ENCODE data around the gene SPRR2F. TPM values are rescaled to one million over a fixed set of nuclear protein-coding genes. Genes with fewer than 3 reads are reported as not detected.

SPRR2F gene
- total RNA-seq, 1 experiment from 2014 or later, result not detected

- CTCF ChIA-PET, result no interaction called here
- no peaks in the 10 kb centered on the region for H3K4me1 ChIP-seq (ENCODE audit: control insufficient read depth, insufficient read depth, low read length)
- H3K27ac ChIP-seq (ENCODE audit: low read length), result no peak overlapping the region
- DNase-seq (ENCODE audit: low read depth, low spot score) (no peak), ATAC-seq (no peak)
- no peak overlapping the region for H3K4me3 ChIP-seq (ENCODE audit: low read depth in 2 of 2, low read length in 2 of 2)
- BruUV-seq (replicated peaks), result no TSS peak
- H3K9me3 ChIP-seq (ENCODE audit: control insufficient read depth, insufficient read depth, low read depth, low read length), result no peaks in the 10 kb centered on the region
- H3K36me3 ChIP-seq (ENCODE audit: control insufficient read depth, insufficient read depth, low read length), result no peaks in the 10 kb centered on the region
- peaks cover 6% of the 10 kb centered on the region; the same call in 1 of the 2 replicates for H3K27me3 ChIP-seq (ENCODE audit: control insufficient read depth, insufficient read depth, low read length)
- TF ChIP-seq SIN3A (IDR thresholded peaks at IDR 0.05; ENCODE audit: borderline replicate concordance, insufficient read depth, low read depth, low read length), result no peak
- TF ChIP-seq, protein P1, sequence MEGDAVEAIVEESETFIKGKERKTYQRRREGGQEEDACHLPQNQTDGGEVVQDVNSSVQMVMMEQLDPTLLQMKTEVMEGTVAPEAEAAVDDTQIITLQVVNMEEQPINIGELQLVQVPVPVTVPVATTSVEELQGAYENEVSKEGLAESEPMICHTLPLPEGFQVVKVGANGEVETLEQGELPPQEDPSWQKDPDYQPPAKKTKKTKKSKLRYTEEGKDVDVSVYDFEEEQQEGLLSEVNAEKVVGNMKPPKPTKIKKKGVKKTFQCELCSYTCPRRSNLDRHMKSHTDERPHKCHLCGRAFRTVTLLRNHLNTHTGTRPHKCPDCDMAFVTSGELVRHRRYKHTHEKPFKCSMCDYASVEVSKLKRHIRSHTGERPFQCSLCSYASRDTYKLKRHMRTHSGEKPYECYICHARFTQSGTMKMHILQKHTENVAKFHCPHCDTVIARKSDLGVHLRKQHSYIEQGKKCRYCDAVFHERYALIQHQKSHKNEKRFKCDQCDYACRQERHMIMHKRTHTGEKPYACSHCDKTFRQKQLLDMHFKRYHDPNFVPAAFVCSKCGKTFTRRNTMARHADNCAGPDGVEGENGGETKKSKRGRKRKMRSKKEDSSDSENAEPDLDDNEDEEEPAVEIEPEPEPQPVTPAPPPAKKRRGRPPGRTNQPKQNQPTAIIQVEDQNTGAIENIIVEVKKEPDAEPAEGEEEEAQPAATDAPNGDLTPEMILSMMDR (IDR thresholded peaks at IDR 0.05), result no peak
- TF ChIP-seq, protein P2, sequence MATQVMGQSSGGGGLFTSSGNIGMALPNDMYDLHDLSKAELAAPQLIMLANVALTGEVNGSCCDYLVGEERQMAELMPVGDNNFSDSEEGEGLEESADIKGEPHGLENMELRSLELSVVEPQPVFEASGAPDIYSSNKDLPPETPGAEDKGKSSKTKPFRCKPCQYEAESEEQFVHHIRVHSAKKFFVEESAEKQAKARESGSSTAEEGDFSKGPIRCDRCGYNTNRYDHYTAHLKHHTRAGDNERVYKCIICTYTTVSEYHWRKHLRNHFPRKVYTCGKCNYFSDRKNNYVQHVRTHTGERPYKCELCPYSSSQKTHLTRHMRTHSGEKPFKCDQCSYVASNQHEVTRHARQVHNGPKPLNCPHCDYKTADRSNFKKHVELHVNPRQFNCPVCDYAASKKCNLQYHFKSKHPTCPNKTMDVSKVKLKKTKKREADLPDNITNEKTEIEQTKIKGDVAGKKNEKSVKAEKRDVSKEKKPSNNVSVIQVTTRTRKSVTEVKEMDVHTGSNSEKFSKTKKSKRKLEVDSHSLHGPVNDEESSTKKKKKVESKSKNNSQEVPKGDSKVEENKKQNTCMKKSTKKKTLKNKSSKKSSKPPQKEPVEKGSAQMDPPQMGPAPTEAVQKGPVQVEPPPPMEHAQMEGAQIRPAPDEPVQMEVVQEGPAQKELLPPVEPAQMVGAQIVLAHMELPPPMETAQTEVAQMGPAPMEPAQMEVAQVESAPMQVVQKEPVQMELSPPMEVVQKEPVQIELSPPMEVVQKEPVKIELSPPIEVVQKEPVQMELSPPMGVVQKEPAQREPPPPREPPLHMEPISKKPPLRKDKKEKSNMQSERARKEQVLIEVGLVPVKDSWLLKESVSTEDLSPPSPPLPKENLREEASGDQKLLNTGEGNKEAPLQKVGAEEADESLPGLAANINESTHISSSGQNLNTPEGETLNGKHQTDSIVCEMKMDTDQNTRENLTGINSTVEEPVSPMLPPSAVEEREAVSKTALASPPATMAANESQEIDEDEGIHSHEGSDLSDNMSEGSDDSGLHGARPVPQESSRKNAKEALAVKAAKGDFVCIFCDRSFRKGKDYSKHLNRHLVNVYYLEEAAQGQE (IDR thresholded peaks at IDR 0.05; ENCODE audit: insufficient read depth in 1 of 2, low read depth in 2 of 2, low read length in 1 of 2), result no peak
- no peak for TF ChIP-seq POLR2AphosphoS5 (IDR thresholded peaks at IDR 0.05; ENCODE audit: low read depth, low read length)
- no peak for TF ChIP-seq TCF7L2 (IDR thresholded peaks at IDR 0.05; ENCODE audit: low read depth, low read length)
- intact Hi-C loops (cut with micrococcal nuclease; ENCODE audit: unreplicated experiment), result no loop called here
- POLR2A ChIA-PET, result no interaction called here
- in situ Hi-C loops (cut with HindIII; ENCODE audit: low pct_unique_long_range_greater_than_20kb, low sequenced_read_pairs), result no loop called here
These were observed 17.6 kb downstream of the SPRR2F start for GRCh38 chr1:153095764-153096163.

- DNase-seq (ENCODE audit: low read depth, low spot score) (no peak), ATAC-seq (no peak)
- Histone ChIP-seq H3K4me1 (ENCODE audit: control insufficient read depth, insufficient read depth, low read length) (no peaks in the 10 kb centered on the region), H3K27me3 (ENCODE audit: control insufficient read depth, insufficient read depth, low read length) (peaks cover 6% of the 10 kb centered on the region; the same call in 1 of the 2 replicates), H3K27ac (ENCODE audit: low read length) (no peak within 1 kb of the TSS), H3K4me3 (ENCODE audit: low read depth in 2 of 2, low read length in 2 of 2) (no peak within 1 kb of the TSS), H3K9me3 (ENCODE audit: control insufficient read depth, insufficient read depth, low read depth, low read length) (no peaks in the 10 kb centered on the region), H3K36me3 (ENCODE audit: control insufficient read depth, insufficient read depth, low read length) (no peaks in the 10 kb centered on the region)
- BruUV-seq (replicated peaks), result no TSS peak
- ChIA-PET CTCF (no interaction called here), POLR2A (no interaction called here)
- intact Hi-C loops (cut with micrococcal nuclease; ENCODE audit: unreplicated experiment), result no loop called here
- TF ChIP-seq, protein P2 (IDR thresholded peaks at IDR 0.05; ENCODE audit: insufficient read depth in 1 of 2, low read depth in 2 of 2, low read length in 1 of 2), result no peak
- TF ChIP-seq POLR2AphosphoS5 (IDR thresholded peaks at IDR 0.05; ENCODE audit: low read depth, low read length) (no peak), TCF7L2 (IDR thresholded peaks at IDR 0.05; ENCODE audit: low read depth, low read length) (no peak)
- TF ChIP-seq, protein P1 (IDR thresholded peaks at IDR 0.05), result no peak
- in situ Hi-C loops (cut with HindIII; ENCODE audit: low pct_unique_long_range_greater_than_20kb, low sequenced_read_pairs), result no loop called here
These were observed 18.9 kb downstream of the SPRR2F start, which contains the start of gene SPRR2E for GRCh38 chr1:153094426-153094825. Gene SPRR2E (minus strand): TSS chr1:153094526. CDS start chr1:153093751, 775 bp downstream.

Data from Panc1 (cell line).